BE2C (cell line): ENCODE measurements around the gene ICE1.

Experiments
- DNase-seq: peaks from one replicate; pipeline ENCODE4 v3.0.0-alpha.2; 2020
- H3K27me3 ChIP-seq: fragments of 250-450 bp; sonication (Bioruptor Pico); 2 replicates; pipeline ENCODE4 v1.5.1; 2020; ENCODE audit warnings: mild to moderate bottlenecking
- H3K36me3 ChIP-seq: fragments of 250-450 bp; sonication (Bioruptor Pico); 2 replicates; pipeline ENCODE4 v1.5.1; 2020; ENCODE audit warnings: mild to moderate bottlenecking
- H3K4me1 ChIP-seq: fragments of 250-450 bp; sonication (Bioruptor Pico); 2 replicates; pipeline ENCODE4 v1.5.1; 2020
- H3K4me3 ChIP-seq: 2 replicates; pipeline ENCODE4 v1.5.1; 2011; ENCODE audit warnings: low read depth, low read length
- H3K9me3 ChIP-seq: fragments of 250-450 bp; sonication (Bioruptor Pico); 2 replicates; pipeline ENCODE4 v1.5.1; 2020
- TF ChIP-seq, protein P1 (sequence below): IDR thresholded peaks from 2 replicates; pipeline ENCODE4 v1.5.1; 2012; ENCODE audit warnings: mild to moderate bottlenecking, low read depth, low read length

The ICE1 gene

DNA sequence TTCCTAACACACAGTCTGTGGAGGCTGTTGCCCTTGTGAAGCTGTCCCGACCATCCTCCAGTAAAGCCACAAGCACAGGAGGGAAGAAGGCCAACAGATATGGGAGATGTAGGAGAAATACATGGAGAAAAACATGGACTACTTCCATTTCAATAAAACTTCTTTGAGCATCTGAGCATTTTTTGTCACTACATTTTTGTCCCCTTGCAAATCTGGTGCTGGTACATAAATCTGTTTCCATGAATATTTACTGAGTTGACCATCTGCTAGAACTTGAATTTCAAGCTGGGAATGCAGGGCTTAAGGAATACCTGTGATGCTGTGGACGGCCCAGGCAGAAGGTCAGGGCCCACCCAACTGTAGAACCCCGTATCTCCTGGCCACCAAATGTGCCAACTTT, 43.9 kb upstream of the ICE1 start:
- no peak for DNase-seq
- TF ChIP-seq, protein P1, sequence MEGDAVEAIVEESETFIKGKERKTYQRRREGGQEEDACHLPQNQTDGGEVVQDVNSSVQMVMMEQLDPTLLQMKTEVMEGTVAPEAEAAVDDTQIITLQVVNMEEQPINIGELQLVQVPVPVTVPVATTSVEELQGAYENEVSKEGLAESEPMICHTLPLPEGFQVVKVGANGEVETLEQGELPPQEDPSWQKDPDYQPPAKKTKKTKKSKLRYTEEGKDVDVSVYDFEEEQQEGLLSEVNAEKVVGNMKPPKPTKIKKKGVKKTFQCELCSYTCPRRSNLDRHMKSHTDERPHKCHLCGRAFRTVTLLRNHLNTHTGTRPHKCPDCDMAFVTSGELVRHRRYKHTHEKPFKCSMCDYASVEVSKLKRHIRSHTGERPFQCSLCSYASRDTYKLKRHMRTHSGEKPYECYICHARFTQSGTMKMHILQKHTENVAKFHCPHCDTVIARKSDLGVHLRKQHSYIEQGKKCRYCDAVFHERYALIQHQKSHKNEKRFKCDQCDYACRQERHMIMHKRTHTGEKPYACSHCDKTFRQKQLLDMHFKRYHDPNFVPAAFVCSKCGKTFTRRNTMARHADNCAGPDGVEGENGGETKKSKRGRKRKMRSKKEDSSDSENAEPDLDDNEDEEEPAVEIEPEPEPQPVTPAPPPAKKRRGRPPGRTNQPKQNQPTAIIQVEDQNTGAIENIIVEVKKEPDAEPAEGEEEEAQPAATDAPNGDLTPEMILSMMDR = no peak
- H3K36me3 ChIP-seq = no peaks in the 10 kb centered on the region

DNA sequence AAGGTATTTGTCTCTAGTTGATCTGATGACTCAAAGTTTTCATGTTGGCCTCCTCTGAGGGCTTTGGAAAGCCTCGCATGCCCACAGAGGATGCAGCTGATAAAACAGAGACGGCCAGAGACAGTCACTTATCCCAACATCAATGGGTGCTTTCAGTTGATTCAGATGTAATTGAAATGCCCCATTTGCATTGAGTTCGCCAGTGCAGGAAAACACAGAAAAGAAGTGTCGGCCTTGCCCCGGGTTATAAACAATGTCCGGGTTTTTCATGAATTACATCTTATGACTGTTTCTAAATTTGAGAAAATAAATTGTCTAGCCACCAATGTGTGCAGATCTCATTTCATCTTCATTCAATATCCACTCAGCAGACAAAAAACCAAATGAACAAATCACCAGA, 42.2 kb upstream of the ICE1 start:
- Histone ChIP-seq H3K4me3 (no peak overlapping the region), H3K9me3 (no peaks in the 10 kb centered on the region), H3K27me3 (no peaks in the 10 kb centered on the region), H3K4me1 (peaks cover 3% of the 10 kb centered on the region; the same call in 1 of the 2 replicates), H3K36me3 (no peaks in the 10 kb centered on the region)
- no peak for DNase-seq
- TF ChIP-seq, protein P1 = no peak

More for the DNA sequence above, 43.9 kb upstream of the ICE1 start:
- Histone ChIP-seq H3K9me3 (no peaks in the 10 kb centered on the region), H3K4me3 (no peak overlapping the region), H3K27me3 (no peaks in the 10 kb centered on the region), H3K4me1 (peaks cover 3% of the 10 kb centered on the region; the same call in 1 of the 2 replicates)

DNA sequence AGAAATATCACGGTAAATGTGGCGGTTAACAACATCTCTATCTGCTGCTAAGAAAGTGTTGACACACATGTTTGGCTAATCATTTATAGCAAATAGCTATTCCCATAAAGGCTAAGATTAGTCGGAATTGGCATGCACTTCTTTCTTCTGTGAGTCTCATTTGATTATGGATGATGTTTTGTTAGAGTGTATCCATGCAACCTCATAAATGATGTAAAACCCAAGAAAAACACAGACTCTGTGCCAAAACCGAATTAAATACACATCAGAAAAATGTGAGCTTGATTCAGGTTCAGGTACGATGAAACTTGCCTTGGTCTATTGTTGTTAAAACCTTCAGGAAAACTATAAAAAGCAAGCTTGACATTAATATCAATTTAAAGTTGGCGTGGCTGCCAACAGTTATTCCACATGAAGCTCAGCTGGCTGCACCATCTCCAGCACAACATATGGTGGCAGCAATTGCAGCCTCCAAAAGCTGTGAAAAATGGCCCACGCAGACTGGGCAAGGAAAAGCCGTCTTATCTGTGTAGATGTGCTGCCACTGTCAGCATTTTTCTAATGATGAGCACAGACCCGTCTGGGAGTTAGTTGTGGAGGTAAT, 41.1 kb upstream of the ICE1 start:
- H3K27me3 ChIP-seq = no peaks in the 10 kb centered on the region
- H3K36me3 ChIP-seq = no peaks in the 10 kb centered on the region
- H3K4me1 ChIP-seq = peaks cover 3% of the 10 kb centered on the region; the same call in 1 of the 2 replicates
- H3K9me3 ChIP-seq = no peaks in the 10 kb centered on the region
- TF ChIP-seq, protein P1 = no peak
- no peak overlapping the region for H3K4me3 ChIP-seq
- no peak for DNase-seq

DNA sequence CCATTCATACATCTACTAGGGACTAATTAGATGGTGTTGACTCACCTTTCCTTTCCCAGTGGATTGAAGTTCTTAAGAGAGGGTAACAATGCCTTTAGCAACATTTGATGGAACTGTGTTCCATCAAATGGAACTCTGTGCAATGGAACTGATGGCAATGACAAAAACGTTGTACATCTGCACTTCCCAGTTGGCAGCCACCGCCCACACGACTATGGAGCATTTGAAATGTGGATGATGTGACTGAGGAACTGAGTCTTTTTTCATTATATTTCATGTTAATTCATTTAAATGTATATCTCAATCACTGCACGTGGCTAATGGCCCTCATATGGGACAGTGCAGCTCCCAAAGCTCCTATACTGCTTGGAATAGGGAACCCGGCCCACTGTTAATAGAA, 39.0 kb upstream of the ICE1 start:
- no peaks in the 10 kb centered on the region for H3K27me3 ChIP-seq
- H3K9me3 ChIP-seq = no peaks in the 10 kb centered on the region
- H3K36me3 ChIP-seq = no peaks in the 10 kb centered on the region
- H3K4me3 ChIP-seq = no peak overlapping the region
- TF ChIP-seq, protein P1 = no peak
- no peak for DNase-seq
- H3K4me1 ChIP-seq = peaks cover 5% of the 10 kb centered on the region; the same call in 1 of the 2 replicates

DNA sequence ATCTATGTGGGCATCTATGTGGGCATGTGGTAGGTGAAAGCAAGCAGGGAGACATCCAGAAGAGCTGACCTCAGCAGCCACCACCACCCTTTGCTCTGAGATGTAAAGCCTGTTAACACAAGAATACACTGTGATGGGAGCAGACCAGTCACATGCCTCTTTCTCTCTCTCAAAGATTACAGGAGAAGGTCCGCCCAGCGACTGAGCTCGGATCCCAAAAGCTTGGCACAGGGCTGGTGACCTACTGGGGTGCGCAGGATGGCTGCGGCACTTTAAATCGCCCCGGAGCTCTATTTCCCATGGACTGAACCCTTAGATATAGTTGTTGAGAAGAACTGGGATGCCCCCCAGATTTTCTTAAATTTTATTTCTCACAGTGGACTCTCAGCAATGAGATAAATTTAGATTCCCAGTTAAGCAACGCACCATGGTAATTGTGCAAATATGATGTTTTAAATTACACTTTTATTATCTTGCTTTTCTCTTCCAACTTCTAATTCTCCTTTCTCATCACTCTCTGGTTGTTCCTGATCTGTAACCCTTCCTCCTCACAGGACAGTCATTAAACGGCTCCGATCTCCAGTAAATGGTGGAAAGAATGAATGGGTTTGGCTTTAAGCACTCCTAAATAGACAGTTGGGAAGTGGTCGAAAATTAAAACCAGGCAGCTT, 37.7 kb upstream of the ICE1 start:
- Histone ChIP-seq H3K9me3 (no peaks in the 10 kb centered on the region), H3K36me3 (no peaks in the 10 kb centered on the region), H3K4me1 (peaks cover 6% of the 10 kb centered on the region; the same call in 1 of the 2 replicates), H3K27me3 (no peaks in the 10 kb centered on the region), H3K4me3 (no peak overlapping the region)
- TF ChIP-seq, protein P1 = no peak
- DNase-seq = no peak

DNA sequence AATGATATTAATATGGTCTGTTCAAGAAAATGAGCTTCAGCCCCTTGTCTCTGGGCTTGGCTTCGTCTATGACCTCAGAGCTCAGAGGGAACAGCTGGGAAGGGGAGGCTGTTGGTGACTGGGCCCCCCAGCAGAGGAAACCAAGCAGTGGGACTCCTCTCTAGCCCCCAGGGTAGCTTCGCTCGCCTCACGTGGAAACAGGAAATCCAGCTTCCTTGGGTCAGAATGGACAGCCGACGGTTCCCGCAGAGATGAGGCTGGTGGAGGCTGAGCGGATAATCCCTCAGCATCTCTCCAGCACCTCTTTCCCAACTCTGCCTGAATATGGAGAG, 37.2 kb upstream of the ICE1 start:
- no peak for DNase-seq
- TF ChIP-seq, protein P1 = no peak
- no peaks in the 10 kb centered on the region for H3K9me3 ChIP-seq

More for the DNA sequence above, 37.2 kb upstream of the ICE1 start:
- no peaks in the 10 kb centered on the region for H3K36me3 ChIP-seq
- H3K27me3 ChIP-seq = no peaks in the 10 kb centered on the region
- H3K4me3 ChIP-seq = no peak overlapping the region
- H3K4me1 ChIP-seq = peaks cover 6% of the 10 kb centered on the region; the same call in 1 of the 2 replicates
